Measurements from ENCODE around the gene KLHDC4. TPM values are rescaled to one million over a fixed set of nuclear protein-coding genes. Genes with fewer than 3 reads are reported as not detected.
"Not testable (repeated sequence)": the region's sequence is repeated elsewhere in the genome, so short reads cannot be mapped to it uniquely, and the experiment has no call there.

The KLHDC4 gene
- 10 to 100 TPM; 82.1 to 84.9 TPM for total RNA-seq

- CTCF ChIA-PET, result interaction anchor here (0.8 to 7.2 kb wide), 7 partner anchors 9 to 185 kb away, joined by 3 to 76 read pairs (median 5); partner anchors contain the start of genes BANP and SLC7A5
- Mint-ChIP-seq H3K27ac (peak within 1 kb of the TSS; percentile 97), H3K4me3 (peak within 1 kb of the TSS; percentile 97), H3K9me3 (no peaks in the 10 kb centered on the region), H3K27me3 (no peaks in the 10 kb centered on the region), H3K36me3 (ENCODE audit: low read depth) (peaks cover 35% of the 10 kb centered on the region), H3K4me1 (peaks cover 48% of the 10 kb centered on the region)
- POLR2A ChIA-PET, result interaction anchor here (0.7 to 4.7 kb wide), 29 partner anchors 8 to 854 kb away, joined by 3 to 43 read pairs (median 4); partner anchors contain the start of genes C16orf95 and SLC7A5
- peak; percentile 92 for DNase-seq
Measured at GRCh38 chr16:87765776-87766484, at the start of gene KLHDC4. Gene KLHDC4 (minus strand): TSS chr16:87765986. CDS start chr16:87765890, 96 bp downstream.

GRCh38 chr16:87815567-87815966, 49.8 kb upstream of the KLHDC4 start:
- ChIA-PET CTCF (interaction anchor here (1.3 kb wide), 1 partner anchor 56 kb away, joined by 5 read pairs; no protein-coding TSS in a partner anchor), POLR2A (interaction anchor here (1.2 kb wide), 1 partner anchor 38 kb away, joined by 4 read pairs; no protein-coding TSS in a partner anchor)

GRCh38 chr16:87812200-87812656, 46.4 kb upstream of the KLHDC4 start:
- Mint-ChIP-seq H3K27ac (no peak overlapping the region), H3K9me3 (peaks cover 6% of the 10 kb centered on the region), H3K4me1 (peaks cover 26% of the 10 kb centered on the region), H3K4me3 (no peak overlapping the region), H3K27me3 (peaks cover 7% of the 10 kb centered on the region), H3K36me3 (ENCODE audit: low read depth) (peaks cover 2% of the 10 kb centered on the region)
- ChIA-PET CTCF (no interaction called here), POLR2A (no interaction called here)
- no peak for DNase-seq

More at GRCh38 chr16:87815567-87815966, 49.8 kb upstream of the KLHDC4 start:
- Mint-ChIP-seq H3K9me3 (peaks cover 18% of the 10 kb centered on the region), H3K4me1 (peaks cover 6% of the 10 kb centered on the region), H3K27me3 (peaks cover 7% of the 10 kb centered on the region), H3K36me3 (ENCODE audit: low read depth) (peaks cover 7% of the 10 kb centered on the region), H3K4me3 (no peak overlapping the region), H3K27ac (no peak overlapping the region)
- no peak for DNase-seq

- H3K27me3 Mint-ChIP-seq; H3K27ac Mint-ChIP-seq; H3K4me3 Mint-ChIP-seq; DNase-seq; CTCF ChIA-PET; H3K36me3 Mint-ChIP-seq (ENCODE audit: low read depth); POLR2A ChIA-PET; H3K9me3 Mint-ChIP-seq: not testable (repeated sequence)
- H3K4me1 Mint-ChIP-seq, result peaks cover 33% of the 10 kb centered on the region
Measured at GRCh38 chr16:87811454-87811853, 45.7 kb upstream of the KLHDC4 start.

- no peak for DNase-seq
Measured at GRCh38 chr16:87809150-87809902, 43.5 kb upstream of the KLHDC4 start.

GRCh38 chr16:87808108-87808507, 42.3 kb upstream of the KLHDC4 start:
- Mint-ChIP-seq H3K36me3 (ENCODE audit: low read depth) (no peaks in the 10 kb centered on the region), H3K9me3 (no peaks in the 10 kb centered on the region), H3K27me3 (peaks cover 7% of the 10 kb centered on the region), H3K27ac (no peak overlapping the region), H3K4me3 (no peak overlapping the region), H3K4me1 (peaks cover 41% of the 10 kb centered on the region)
- CTCF ChIA-PET, result interaction anchor here (0.6 to 2.4 kb wide), 2 partner anchors 31 to 64 kb away, joined by 3 to 9 read pairs; no protein-coding TSS in a partner anchor
- POLR2A ChIA-PET, result interaction anchor here (1.5 to 2.8 kb wide), 2 partner anchors 29 to 148 kb away, joined by 3 to 12 read pairs; no protein-coding TSS in a partner anchor
- DNase-seq, result no peak

More at GRCh38 chr16:87809150-87809902, 43.5 kb upstream of the KLHDC4 start:
- Mint-ChIP-seq H3K4me3 (no peak overlapping the region), H3K27me3 (peaks cover 7% of the 10 kb centered on the region), H3K4me1 (peaks cover 41% of the 10 kb centered on the region), H3K36me3 (ENCODE audit: low read depth) (no peaks in the 10 kb centered on the region), H3K27ac (no peak overlapping the region), H3K9me3 (no peaks in the 10 kb centered on the region)
- CTCF ChIA-PET, result interaction anchor here (1.3 kb wide), 1 partner anchor 62 kb away, joined by 3 read pairs; no protein-coding TSS in a partner anchor
- POLR2A ChIA-PET, result interaction anchor here (1.1 kb wide), 1 partner anchor 28 kb away, joined by 3 read pairs; no protein-coding TSS in a partner anchor

- Mint-ChIP-seq H3K27me3 (peaks cover 4% of the 10 kb centered on the region), H3K4me1 (peaks cover 41% of the 10 kb centered on the region), H3K36me3 (ENCODE audit: low read depth) (no peaks in the 10 kb centered on the region), H3K4me3 (peak overlapping the region; percentile 73), H3K9me3 (no peaks in the 10 kb centered on the region), H3K27ac (peak overlapping the region; percentile 88)
- DNase-seq, result peak; percentile 62
- ChIA-PET POLR2A (interaction anchor here (1.1 to 2.8 kb wide), 10 partner anchors 15 to 149 kb away, joined by 3 to 12 read pairs (median 5); partner anchors contain the start of gene SLC7A5), CTCF (interaction anchor here (0.6 to 2.4 kb wide), 7 partner anchors 26 to 108 kb away, joined by 3 to 17 read pairs (median 6); no protein-coding TSS in a partner anchor)
Measured at GRCh38 chr16:87806641-87807546, 41.1 kb upstream of the KLHDC4 start.

GRCh38 chr16:87806261-87806640, 40.5 kb upstream of the KLHDC4 start:
- Mint-ChIP-seq H3K4me3 (peak overlapping the region; percentile 73), H3K36me3 (ENCODE audit: low read depth) (no peaks in the 10 kb centered on the region), H3K4me1 (peaks cover 38% of the 10 kb centered on the region), H3K9me3 (no peaks in the 10 kb centered on the region), H3K27ac (peak overlapping the region; percentile 88), H3K27me3 (peaks cover 2% of the 10 kb centered on the region)
- ChIA-PET CTCF (interaction anchor here (0.6 to 2.4 kb wide), 7 partner anchors 25 to 109 kb away, joined by 3 to 17 read pairs (median 6); no protein-coding TSS in a partner anchor), POLR2A (interaction anchor here (1.1 to 2.8 kb wide), 9 partner anchors 15 to 89 kb away, joined by 4 to 12 read pairs (median 5); partner anchors contain the start of gene SLC7A5)
- peak; percentile 41 for DNase-seq

- peaks cover 21% of the 10 kb centered on the region for H3K4me1 Mint-ChIP-seq
- H3K27me3 Mint-ChIP-seq, result no peaks in the 10 kb centered on the region
- POLR2A ChIA-PET, result interaction anchor here (1.0 kb wide), 1 partner anchor 24 kb away, joined by 3 read pairs; no protein-coding TSS in a partner anchor
- H3K27ac Mint-ChIP-seq, result no peak overlapping the region
- no peak for DNase-seq
- CTCF ChIA-PET, result interaction anchor here (0.7 to 2.0 kb wide), 2 partner anchors 24 to 68 kb away, joined by 3 to 5 read pairs; no protein-coding TSS in a partner anchor
- H3K9me3 Mint-ChIP-seq, result no peaks in the 10 kb centered on the region
- no peak overlapping the region for H3K4me3 Mint-ChIP-seq
- H3K36me3 Mint-ChIP-seq (ENCODE audit: low read depth), result no peaks in the 10 kb centered on the region
Measured at GRCh38 chr16:87803385-87803784, 37.6 kb upstream of the KLHDC4 start.

GRCh38 chr16:87802670-87803069, 36.9 kb upstream of the KLHDC4 start:
- Mint-ChIP-seq H3K4me1 (peaks cover 19% of the 10 kb centered on the region), H3K36me3 (ENCODE audit: low read depth) (no peaks in the 10 kb centered on the region), H3K27me3 (peaks cover 3% of the 10 kb centered on the region), H3K4me3 (no peak overlapping the region), H3K9me3 (no peaks in the 10 kb centered on the region), H3K27ac (no peak overlapping the region)
- no peak for DNase-seq
- ChIA-PET CTCF (interaction anchor here (2.0 kb wide), 1 partner anchor 24 kb away, joined by 5 read pairs; no protein-coding TSS in a partner anchor), POLR2A (no interaction called here)

GRCh38 chr16:87801679-87802259, 36.0 kb upstream of the KLHDC4 start:
- H3K27me3 Mint-ChIP-seq, result peaks cover 3% of the 10 kb centered on the region
- peaks cover 11% of the 10 kb centered on the region for H3K4me1 Mint-ChIP-seq
- POLR2A ChIA-PET, result no interaction called here
- H3K9me3 Mint-ChIP-seq, result no peaks in the 10 kb centered on the region
- H3K36me3 Mint-ChIP-seq (ENCODE audit: low read depth), result no peaks in the 10 kb centered on the region
- CTCF ChIA-PET, result interaction anchor here (2.0 kb wide), 1 partner anchor 23 kb away, joined by 5 read pairs; no protein-coding TSS in a partner anchor
- no peak overlapping the region for H3K4me3 Mint-ChIP-seq
- no peak overlapping the region for H3K27ac Mint-ChIP-seq
- DNase-seq, result no peak
